Esophagus muscularis mucosa (tissue), 4 donors: Measurements from ENCODE around the gene PLD1. TPM values are rescaled to one million over a fixed set of nuclear protein-coding genes. Genes with fewer than 3 reads are reported as not detected.

Source experiments
- DNase-seq: peaks from one replicate; pipeline ENCODE4 v3.0.0-alpha.2; 2017; ENCODE audit errors: extremely low spot score
- H3K27ac ChIP-seq, 4 donors: fragments of 200-600 bp; sonication (generic); replicated peaks in 1 of 4; 1 replicate in 3 of 4; 2 replicates in 1 of 4; pipeline ENCODE4 v1.5.1; 2016 to 2019; ENCODE audit warnings: mild to moderate bottlenecking in 1 of 4
- H3K27me3 ChIP-seq, 4 donors: fragments of 200-600 bp; sonication (generic); one replicate each; pipeline versions ENCODE4 v1.5.1 to v1.6.0; 2016 to 2019
- H3K36me3 ChIP-seq, 4 donors: fragments of 200-600 bp; sonication (generic); one replicate each; pipeline ENCODE4 v1.5.1; 2016 to 2019
- H3K4me1 ChIP-seq, 4 donors: fragments of 200-600 bp; sonication (generic); one replicate each; pipeline ENCODE4 v1.5.1; 2016 to 2019
- H3K4me3 ChIP-seq, 4 donors: fragments of 200-600 bp; sonication (generic); 1 replicate in 2 of 4; 2 replicates in 2 of 4; pipeline ENCODE4 v1.5.1; 2016 to 2019; ENCODE audit warnings: mild to moderate bottlenecking in 4 of 4, moderate library complexity in 1 of 4
- H3K9me3 ChIP-seq, 4 donors: fragments of 200-600 bp; sonication (generic); 1 replicate in 3 of 4; 2 replicates in 1 of 4; pipeline ENCODE4 v1.5.1; 2016 to 2019
- CTCF ChIP-seq, 3 experiments: fragments of 200-600 bp in 2 of 3; fragments of 450-650 bp in 1 of 3; sonication (generic) in 2 of 3; IDR thresholded peaks; one replicate each; pipeline ENCODE4 v1.5.1; 2017 to 2019; ENCODE audit warnings: antibody characterized with exemption in 3 of 3, mild to moderate bottlenecking in 2 of 3, moderate library complexity in 1 of 3
- EP300 ChIP-seq: sonication (generic); formaldehyde crosslinking; IDR thresholded peaks from one replicate; pipeline ENCODE4 v1.6.1; 2017; ENCODE audit warnings: antibody characterized with exemption
- POLR2A ChIP-seq: fragments of 450-650 bp; IDR thresholded peaks from one replicate; pipeline ENCODE4 v1.6.1; 2017; ENCODE audit warnings: antibody characterized with exemption, moderate library complexity, mild to moderate bottlenecking, low read depth
- POLR2AphosphoS5 ChIP-seq, 2 donors: sonication (generic); formaldehyde crosslinking; IDR thresholded peaks; one replicate each; pipeline ENCODE4 v1.6.1; 2017; ENCODE audit warnings: antibody characterized with exemption in 2 of 2
- WGBS: methylation state at CpG from one replicate; pipeline ENCODE4 v1.1.5; 2018; 5-methylcytosine and 5-hydroxymethylcytosine counted together
- intact Hi-C: fragments of 100-400 bp; cut with DNase I; formaldehyde crosslinking; loops from one replicate; pipeline ENCODE4 v1.15.1; 2023
- total RNA-seq, 4 donors: library from RNA; depleted of rRNA; stranded (reverse); fragments of >200 nt; gene quantifications; one replicate each; pipeline versions ENCODE4 v1.1.0 to v1.2.1, GENCODE V29; 2016

PLD1 gene
- total RNA-seq, 4 donors from 2014 or later, result 12.4 to 21.1 (median 18.5) TPM

GRCh38 chr3:171712171-171712938 is 97.9 kb downstream of the PLD1 start:
- 79% methylated on average over 8 of the region's 8 CpGs for WGBS
- H3K4me3 ChIP-seq, result no peak overlapping the region
- TF ChIP-seq CTCF (IDR thresholded peaks at IDR 0.05), result no peak
- TF ChIP-seq POLR2AphosphoS5 (IDR thresholded peaks at IDR 0.05), result no peak
- no peak for TF ChIP-seq POLR2A
- no peak for TF ChIP-seq EP300
- intact Hi-C loops, result no loop called here
- DNase-seq, result no peak
- peaks cover 0 to 87% (median 32%) of the 10 kb centered on the region in 4 donors for H3K36me3 ChIP-seq
- no peaks in the 10 kb centered on the region for H3K4me1 ChIP-seq
- H3K9me3 ChIP-seq, result peaks cover 0 to 9% (median 0%) of the 10 kb centered on the region in 4 donors
- H3K27me3 ChIP-seq, result no peaks in the 10 kb centered on the region
- H3K27ac ChIP-seq, result no peak overlapping the region

GRCh38 chr3:171711461-171712170 is 98.7 kb downstream of the PLD1 start:
- no peak for TF ChIP-seq CTCF (IDR thresholded peaks at IDR 0.05)
- TF ChIP-seq EP300, result no peak
- no peak for TF ChIP-seq POLR2AphosphoS5 (IDR thresholded peaks at IDR 0.05)
- no peak for TF ChIP-seq POLR2A
- H3K36me3 ChIP-seq, result peaks cover 0 to 82% (median 31%) of the 10 kb centered on the region in 4 donors
- no peak for DNase-seq
- WGBS, result 96% methylated on average over 3 of the region's 3 CpGs
- H3K9me3 ChIP-seq, result peaks cover 0 to 9% (median 0%) of the 10 kb centered on the region in 4 donors
- H3K4me3 ChIP-seq, result no peak overlapping the region
- H3K27me3 ChIP-seq, result no peaks in the 10 kb centered on the region
- H3K4me1 ChIP-seq, result no peaks in the 10 kb centered on the region
- intact Hi-C loops, result no loop called here
- no peak overlapping the region for H3K27ac ChIP-seq

GRCh38 chr3:171710359-171710758 is 99.9 kb downstream of the PLD1 start:
- Histone ChIP-seq H3K9me3 (peaks cover 0 to 4% (median 0%) of the 10 kb centered on the region in 4 donors), H3K36me3 (peaks cover 0 to 74% (median 31%) of the 10 kb centered on the region in 4 donors), H3K4me3 (no peak overlapping the region), H3K4me1 (no peaks in the 10 kb centered on the region), H3K27ac (no peak overlapping the region), H3K27me3 (no peaks in the 10 kb centered on the region)
- 96% methylated on average over 17 of the region's 17 CpGs for WGBS
- intact Hi-C loops, result no loop called here
- no peak for DNase-seq
- TF ChIP-seq CTCF (IDR thresholded peaks at IDR 0.05) (no peak), POLR2A (no peak), POLR2AphosphoS5 (IDR thresholded peaks at IDR 0.05) (no peak), EP300 (no peak)

- peaks cover 0 to 10% (median 3%) of the 10 kb centered on the region in 4 donors for H3K9me3 ChIP-seq
- peaks cover 0 to 32% (median 11%) of the 10 kb centered on the region in 4 donors for H3K36me3 ChIP-seq
- no peak for DNase-seq
- H3K4me3 ChIP-seq, result no peak overlapping the region
- no peaks in the 10 kb centered on the region for H3K4me1 ChIP-seq
- H3K27me3 ChIP-seq, result no peaks in the 10 kb centered on the region
- 96% methylated on average over 8 of the region's 8 CpGs for WGBS
- intact Hi-C loops, result no loop called here
- H3K27ac ChIP-seq, result no peak overlapping the region
- no peak for TF ChIP-seq POLR2AphosphoS5 (IDR thresholded peaks at IDR 0.05)
- TF ChIP-seq POLR2A, result no peak
- TF ChIP-seq EP300, result no peak
- no peak for TF ChIP-seq CTCF (IDR thresholded peaks at IDR 0.05)
Observed at GRCh38 chr3:171704814-171705213, 105.5 kb downstream of the PLD1 start.
